ENCODE measurements around the gene SLC6A11.

The SLC6A11 gene

DNA sequence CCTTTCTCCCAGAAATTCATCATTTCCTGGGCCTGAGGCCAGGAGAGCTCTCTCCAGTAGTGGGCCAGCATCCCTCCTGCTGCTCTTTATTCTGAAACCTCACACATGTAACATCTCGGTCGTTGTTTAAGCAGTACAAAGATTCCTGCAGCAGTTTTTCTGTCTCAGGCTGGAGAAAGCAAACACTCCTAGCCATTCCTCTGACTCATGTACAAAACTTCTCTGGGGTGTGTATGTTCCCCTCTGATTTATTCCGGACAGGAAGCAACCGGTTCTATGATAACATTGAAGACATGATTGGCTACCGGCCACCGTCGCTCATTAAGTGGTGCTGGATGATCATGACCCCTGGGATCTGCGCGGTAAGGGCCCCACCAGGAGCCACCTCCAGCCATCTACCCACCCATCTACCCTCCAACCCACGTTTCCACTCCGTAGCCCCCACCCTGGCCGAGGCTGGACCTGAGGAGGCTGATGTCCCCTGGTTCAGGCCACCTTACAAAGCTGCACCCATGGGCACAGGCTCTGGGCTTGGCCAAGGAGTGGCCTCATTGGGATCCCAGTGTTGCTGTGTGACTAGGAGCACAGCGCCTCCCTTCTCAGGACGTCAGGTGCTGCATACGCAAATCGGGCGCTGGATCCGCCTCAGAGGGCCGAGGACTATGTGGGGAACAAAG, 117.9 kb downstream of the SLC6A11 start:
- no peak for DNase-seq

DNA sequence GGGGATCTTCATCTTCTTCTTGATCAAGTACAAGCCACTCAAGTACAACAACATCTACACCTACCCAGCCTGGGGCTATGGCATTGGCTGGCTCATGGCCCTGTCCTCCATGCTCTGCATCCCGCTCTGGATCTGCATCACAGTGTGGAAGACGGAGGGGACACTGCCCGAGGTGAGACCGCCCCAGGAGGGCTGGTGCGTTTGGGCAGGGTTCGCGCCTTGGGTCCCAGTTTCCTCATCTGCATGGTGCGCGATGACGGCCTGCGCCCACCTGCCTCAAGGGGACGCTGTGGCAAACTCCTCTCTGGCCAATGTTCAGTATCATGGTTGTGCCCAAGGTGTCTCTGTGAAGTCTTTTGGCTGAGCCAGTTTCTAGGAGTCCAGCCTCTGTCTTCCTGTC, 119.0 kb downstream of the SLC6A11 start:
- no peak for DNase-seq

DNA sequence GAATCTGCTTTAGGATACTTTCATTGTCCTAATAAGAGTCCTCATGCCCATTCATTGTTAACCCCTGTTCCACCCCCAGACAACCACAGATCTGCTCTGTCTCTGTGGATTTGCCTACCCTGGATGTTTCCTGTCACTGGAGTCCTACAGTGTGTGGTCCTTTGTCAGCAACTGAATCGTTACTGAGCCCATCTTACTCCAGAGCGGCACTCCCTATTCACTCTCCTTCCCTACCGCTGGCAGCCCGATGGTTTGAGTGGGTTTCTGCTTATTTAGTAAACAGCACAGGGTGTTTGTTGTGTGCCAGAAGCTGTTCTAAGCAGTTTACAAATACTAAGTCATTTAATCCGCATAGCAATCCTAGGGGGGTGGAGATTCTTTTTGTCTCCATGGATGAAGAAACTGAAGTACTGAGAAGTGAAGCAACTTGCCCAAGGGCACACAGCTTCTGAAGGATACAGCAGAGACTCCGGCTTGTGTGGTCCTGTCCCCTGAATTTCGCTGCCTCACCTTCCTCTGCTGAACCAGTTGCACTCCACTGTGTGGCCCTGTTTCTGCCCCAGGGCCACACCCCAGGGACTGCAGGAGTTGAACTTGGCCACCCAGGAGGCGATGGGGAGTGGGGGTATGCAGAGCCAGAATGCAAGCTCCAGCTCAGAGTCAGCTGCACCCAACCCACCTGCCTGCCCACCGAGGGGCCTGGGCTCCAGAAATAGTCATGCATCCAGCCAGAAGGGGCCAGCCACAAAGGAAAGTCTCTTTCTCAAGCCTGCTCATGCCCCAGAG, 120.0 kb downstream of the SLC6A11 start:
- no peak for DNase-seq

DNA sequence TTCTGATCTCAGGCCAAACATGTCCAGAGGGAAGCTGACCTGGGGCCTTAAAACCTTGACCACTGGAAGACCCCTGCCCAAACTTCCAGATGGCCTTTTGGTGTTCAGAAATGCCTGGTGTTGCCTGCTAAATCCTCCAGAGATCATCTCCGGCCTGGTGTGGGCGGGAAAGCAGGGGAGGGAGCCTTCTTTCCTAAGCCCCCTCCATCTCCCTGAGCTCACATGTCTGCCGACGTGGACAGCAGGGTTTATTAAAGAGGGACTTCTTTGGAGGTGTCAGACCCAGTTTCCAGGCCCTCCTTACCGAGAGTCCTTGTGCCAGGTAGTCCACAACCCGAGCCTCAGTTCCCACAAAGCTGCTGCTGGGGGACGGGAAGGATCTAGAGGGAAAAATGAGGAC, 120.7 kb downstream of the SLC6A11 start:
- no peak for DNase-seq

DNA sequence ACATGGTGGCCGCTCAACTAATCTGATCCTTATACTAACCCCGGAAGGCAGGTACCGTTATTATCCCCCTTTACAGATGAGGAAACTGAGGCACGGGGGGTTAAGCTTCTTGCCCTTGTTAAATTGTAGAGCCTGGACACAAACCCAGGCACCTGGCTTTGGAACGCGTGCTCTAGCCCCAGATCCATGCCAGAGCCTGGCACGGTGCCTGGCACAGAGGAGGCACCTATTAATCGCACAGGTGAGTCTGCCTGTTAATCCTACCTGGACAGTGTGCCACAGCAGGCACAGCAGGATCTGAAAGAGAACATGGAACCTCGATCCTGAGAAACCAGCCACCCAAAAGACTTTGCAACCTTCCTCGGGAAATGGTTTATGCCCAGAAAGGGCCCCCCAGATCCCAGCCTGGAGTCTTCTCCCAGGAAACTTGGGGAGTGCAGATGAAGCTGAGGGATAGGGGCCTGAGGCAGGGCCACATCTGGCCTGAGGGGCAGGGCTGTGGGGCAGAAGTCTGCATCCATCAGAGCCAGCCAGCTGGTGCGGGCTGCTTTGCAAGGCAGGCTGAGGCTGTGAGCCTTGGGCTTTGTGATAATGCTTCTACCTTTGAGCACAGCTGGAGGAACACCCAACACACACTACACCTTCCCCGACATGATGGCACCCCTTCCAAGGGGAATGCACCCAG, 121.3 kb downstream of the SLC6A11 start:
- DNase-seq: no peak

DNA sequence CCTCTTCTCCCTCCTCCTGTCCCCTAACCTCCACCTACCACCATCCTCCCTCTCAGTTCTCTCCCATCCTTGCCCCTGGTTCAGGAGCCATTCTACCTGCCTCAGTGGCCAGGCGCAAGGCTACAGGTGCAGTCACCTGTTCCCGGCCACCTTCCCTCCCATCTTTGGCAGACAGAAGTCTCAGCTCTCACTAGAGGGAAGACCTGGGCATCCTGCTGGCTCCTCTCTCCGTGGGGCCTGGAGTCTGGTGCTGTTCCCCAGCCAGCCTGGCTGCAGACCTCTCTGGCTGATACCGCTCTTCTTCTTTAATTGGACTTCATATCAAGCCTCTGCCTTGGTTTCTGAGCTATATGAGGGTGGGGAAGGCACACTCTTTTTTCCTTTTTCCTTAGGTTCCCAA, 123.5 kb downstream of the SLC6A11 start:
- no peak for DNase-seq

DNA sequence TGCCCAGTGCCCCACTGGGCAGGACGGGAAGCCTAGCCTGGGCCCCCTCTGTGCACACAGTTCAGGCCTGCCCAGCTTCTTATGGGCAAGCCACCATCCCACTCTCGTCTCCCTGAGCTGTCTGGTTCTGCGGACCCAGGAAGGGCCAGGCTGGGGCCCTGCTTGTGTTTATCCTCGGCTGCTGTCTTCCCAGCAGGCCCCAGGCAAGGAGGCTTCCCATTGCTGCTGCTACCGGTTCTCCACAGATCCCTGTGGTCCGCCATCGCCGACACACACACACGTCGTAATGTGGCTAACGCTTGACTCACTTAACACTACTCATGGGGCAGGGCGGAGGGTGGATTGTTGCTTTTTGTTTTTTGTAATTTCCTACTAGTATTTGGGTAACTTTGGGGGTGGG, 124.1 kb downstream of the SLC6A11 start:
- DNase-seq: no peak

DNA sequence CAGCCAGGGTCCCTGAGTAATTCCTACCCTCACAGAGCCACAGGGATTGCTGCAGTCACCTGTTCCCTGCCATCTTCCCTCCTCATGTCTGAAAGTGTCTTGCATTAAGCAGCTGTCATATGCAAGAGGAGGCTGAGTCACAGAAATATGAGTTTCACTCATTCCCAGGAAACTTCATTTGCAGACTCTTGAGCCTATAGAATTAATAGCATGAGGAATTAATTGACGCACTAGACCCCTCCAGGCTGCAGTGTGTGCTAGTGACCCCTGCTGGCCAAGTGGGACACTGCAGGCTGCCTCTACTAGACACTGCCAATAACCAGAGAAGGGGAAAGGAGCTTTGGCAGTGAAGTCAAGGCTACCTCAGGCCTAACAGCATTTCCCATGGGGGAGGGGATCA, 125.9 kb downstream of the SLC6A11 start:
- no peak for DNase-seq

DNA sequence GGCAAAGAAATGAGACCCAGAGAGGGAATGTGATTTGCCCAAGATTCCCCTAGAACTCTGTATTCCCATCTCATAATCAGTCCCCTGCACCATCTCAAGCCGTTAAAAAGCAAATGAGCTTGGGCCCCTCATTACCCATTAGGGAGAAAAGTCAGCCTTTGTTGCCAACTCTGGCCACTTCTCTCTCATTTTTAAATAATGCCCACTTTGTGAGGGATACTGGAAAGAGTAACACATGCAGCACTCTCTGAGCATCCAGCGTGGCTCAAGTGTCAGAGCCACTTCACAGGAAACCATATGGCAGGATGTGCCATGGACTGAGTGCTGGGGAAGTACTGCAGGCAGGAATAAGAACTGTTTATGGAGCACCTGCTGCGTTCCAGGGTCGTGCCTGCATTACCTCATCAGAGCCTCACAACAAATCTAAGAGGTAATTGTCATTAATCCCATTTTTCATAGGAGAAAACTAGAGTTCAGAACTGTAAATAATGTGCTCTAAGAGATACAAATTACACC, 126.7 kb downstream of the SLC6A11 start:
- no peak for DNase-seq

DNA sequence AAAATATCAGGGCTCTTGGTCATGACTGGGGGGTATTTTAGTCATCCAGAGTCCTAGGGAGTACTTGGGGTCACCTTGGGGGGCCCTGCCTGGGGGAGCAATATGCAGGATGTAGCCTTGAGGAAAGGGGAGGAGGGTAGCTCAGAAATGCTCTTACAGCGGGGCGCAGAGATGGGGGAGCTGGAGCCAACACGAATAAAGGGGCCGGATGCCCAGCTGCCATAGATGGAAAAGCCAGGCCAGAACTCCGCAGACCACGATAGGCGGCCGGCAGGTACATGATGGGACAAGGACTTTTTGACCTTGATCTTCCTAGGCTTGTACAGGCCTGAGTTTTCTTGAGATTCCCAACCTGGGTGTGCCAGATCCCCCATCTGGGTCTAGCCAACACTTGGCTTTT, 128.8 kb downstream of the SLC6A11 start:
- no peak for DNase-seq

DNA sequence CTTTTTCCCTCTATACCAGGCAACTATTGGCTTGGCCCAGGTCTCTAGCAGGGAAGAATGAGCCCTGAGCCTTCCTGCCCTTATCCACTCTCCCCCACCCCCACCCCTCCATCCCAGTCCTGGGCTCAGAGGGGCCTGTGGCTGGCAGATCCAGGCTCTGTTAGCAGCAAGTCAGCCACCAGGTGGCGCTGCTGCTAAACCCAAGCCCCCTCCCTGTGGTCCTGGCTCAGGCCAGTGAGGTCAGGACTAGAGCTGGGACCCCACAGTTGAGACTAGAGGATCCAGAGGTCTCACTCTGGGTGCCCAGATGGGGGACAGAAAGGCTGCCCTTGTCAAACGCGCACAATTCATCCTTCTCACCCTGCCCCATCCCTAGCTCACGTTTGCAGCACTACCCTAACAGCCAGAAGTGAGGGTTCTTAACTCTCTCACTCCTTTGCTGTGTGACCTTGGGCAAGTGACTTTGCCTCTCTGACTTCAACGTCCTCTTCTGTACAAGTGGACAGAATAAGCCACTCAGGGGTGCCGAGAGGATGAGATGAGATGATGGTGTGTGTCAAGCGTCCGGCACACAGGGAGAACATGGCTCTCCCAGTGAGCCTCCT, 129.8 kb downstream of the SLC6A11 start:
- peak; percentile 52 for DNase-seq

DNA sequence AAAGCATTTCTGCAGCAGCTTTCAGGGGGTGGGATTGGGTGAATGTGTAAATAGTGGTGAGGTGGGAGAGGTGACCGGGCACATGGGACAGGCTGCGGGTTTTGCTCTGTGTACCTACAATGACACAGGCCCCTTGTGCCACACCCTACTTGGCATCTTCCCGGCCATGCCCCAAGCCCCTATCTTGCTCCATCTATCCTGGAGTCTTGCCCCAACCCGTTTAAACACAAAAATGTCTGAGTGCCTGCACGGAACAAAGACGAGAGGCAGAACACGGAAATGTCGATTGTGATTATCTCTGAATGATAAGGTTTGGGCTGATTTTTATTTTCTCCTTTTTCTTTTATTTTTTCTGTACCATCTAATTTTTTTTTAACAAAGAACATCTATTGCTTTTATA, 130.5 kb downstream of the SLC6A11 start:
- no peak for DNase-seq

DNA sequence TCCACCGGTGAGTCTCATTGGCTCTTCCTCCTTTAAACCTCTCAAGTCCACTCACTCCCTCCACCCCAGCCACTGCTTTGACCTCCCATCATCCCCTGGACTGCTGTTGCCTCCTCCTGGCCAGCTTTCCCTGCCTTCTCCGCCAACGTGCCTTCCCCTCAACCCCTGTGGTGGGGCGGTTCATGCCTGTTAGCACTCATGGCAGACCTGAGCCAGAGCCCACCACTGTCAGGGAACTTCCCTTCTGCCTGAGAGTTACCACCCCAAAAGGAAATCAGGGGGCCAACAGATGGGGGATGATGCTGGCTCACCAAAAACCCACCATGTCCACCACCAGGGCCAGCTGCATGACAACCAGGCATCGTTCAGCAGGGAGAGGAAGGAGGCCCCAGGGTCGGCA, 132.3 kb downstream of the SLC6A11 start:
- DNase-seq: no peak

DNA sequence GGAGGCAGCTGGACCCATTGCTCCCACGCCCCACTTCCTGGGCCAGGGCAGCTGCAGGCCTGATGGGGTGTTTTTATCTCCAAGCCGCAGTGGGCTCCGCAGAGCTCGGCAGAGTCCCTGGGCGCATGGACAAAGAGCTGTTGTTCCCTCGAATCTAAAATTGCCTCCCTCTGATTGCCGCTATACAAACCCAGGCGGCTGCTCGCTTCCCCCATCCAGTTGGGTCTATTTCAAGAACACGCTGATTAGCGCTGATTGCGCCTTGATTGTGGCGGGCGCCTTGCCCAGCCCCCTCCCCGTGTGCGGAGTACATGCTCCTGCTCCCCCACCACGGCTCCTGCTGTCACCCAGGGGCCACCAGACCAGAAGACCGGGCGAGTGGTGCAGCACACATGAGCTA, 133.2 kb downstream of the SLC6A11 start:
- DNase-seq: no peak

DNA sequence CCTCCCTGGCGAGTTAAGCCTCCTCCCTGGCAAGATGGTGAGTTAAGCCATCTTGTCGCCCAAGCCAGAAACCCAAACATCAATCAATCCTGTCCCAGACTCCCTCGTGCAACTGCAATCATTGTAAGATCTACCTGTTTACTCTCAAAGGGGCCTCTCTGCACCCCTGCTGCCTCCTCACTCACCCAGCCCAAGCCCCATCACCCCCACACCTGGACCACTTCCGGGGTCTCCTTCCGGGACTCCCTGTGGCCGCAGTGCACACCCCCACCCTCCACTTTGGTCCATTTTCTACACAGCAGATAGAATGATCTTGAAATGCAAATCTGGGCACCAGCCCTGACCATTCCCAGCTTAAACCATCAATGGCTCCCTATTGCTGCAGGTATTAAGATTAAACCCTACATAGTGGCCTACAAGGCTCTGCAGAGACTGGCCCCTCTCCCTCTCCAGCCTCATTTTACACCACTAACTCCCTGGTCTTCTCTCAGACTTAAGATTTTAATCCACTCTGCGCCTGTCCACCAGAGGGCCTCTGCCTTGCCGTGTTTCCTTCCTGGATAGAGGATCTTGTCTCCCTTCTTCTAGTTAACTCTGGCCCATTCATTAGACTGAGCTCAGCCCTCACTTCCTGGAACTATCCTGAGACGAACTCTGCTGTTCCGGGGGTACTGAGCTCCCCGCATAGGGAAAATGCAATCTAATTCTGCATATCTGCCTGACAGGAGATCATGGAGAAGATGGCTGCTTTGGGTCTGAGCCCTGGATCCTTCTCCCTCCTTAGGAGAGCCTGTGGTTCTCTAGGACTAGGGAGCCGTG, 134.7 kb downstream of the SLC6A11 start:
- DNase-seq: peak; percentile 12

DNA sequence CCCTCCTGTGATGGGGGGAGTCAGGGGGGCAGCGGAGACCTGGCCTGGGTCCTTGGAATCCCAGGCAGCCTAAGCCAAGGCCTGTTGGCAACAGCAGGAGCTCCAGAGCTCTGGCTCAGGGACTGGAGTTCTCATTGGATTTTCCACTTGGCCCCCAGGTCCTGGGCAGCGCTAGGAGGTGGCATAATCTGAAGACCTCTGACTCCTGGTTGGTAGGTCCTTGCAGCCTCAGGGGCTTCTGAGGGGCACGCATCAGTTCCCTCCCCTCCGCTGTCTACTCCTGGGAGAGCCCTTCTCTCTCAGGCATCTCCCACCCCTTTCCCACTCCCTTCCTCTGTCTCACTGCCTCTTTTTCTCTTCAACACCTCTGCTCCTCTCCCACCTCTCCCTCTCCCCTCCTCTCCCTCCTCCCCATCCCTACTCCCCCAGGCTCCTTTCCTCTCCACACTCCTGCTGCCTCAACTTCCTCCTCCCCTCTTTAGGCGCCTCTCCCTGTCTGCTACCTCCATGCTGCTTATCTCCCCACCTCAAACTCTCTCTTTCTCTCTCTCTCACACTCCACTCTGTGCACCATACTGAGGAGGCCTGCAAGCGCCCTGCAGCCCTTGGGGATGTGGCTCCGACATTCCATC, 135.4 kb downstream of the SLC6A11 start:
- DNase-seq: no peak

DNA sequence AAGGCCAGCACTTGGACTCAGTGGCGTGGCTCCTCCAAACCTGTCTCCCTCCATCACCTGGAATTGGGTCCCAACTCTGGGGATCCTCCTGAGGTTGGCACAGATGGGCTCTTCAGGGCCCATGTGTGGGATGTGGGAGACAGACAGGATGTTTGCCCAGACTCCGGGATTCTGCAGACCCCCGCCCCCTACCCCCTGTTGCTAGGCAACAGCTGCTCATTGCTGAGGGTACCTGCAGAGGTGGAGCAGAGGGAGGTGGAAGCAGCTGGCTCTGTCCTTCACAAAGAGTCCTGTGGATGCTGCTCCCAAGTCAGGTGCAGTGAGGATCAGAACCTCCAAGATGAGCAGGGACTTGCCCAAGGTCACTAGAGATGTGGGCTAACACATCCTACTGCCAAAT, 136.5 kb downstream of the SLC6A11 start:
- DNase-seq: peak; percentile 19

DNA sequence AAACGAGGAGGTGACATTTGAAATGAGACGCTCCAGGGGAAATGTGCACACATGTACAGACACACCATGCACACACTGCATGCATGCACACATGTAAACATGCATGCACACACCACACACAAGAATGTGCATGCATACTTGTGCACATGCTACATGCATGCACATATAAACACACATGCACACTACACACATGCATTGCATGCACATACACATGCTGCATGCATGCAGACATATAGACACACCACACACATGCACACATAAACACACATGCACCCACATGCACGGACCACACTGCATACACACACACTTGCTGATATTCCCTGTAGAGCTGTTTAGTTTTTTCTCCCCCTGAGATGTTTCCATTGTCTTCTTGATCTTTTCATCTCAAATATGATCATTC, 138.7 kb downstream of the SLC6A11 start:
- DNase-seq: no peak

DNA sequence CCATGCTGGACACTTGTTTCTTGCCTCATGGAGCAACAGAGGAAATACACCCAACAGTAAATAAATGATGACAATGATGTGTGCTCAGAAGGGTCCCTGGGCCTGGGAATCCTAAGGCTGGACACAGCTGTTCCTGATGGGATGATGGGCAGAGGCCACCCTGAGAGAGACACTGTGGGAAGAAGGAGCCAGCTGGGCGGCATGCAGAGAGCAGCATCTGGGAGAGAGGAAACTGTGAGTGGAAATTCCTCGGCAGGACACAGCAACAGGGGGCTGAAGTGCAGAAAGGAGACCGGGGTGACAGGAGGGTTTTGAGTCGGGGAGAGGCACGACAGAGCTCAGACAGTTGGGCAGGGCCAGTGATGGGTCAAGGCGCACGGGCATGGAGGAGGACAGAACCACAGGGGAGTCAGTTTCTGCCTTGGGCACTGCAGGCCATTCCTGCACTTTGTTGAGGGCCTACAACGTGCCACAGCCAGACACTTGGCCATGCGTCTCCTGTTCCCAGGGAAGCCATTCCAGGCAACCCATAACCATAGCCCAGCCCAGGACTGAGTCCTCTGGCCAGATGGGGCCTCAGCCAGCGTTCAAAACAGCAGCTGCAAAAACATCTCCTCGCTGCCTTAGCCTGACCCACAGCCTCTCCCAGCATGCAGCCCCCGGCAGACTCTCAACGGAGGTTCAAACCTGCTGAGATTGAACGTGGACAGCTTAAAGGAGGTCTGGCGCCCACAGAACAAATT, 139.9 kb downstream of the SLC6A11 start:
- no peak for DNase-seq

DNA sequence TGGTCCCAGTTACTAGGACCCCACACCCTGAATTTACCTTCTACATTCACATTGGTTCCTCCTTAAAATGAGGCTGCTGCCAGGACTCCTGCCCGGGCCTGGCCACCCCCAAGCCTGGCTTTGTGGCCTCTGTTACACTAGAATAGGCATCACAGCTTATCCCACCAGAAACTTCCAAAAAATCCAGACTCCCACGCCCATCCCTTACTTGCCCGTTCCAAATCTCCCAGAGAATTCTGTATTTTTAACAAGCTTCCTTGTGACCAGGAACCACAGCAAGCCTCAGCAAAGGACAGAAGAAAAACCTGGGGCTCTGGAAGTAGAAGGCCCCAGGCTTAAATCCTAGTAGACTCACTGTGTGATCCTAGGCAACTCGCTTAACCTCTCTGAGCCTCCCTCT, 140.5 kb downstream of the SLC6A11 start:
- DNase-seq: no peak

DNA sequence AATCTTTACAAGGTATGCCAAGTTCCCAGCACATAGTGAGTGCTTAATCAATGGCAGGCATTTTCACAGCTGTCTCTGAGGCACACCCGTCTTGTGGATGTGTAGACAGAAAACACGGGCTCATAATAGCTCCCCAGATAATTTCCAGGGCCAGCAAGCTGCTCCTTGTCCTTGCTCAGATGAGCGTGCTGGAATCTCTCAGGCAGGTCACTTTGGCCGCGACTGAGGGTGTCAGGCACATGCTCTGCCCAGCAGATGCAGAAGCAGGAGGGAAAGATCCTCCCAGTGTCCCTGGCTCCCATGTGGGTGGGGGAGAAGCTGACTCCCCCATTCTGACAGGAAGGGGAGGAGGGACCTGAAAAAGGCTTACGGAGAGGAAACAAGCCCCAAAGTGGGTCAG, 141.0 kb downstream of the SLC6A11 start:
- DNase-seq: no peak
